GM18909 (cell line): Measurements from ENCODE around the gene SLC5A10.
A peak's percentile ranks its signal among the peaks of the same experiment; 100 is the strongest.
"Not testable (repeated sequence)": the region's sequence is repeated elsewhere in the genome, so short reads cannot be mapped to it uniquely, and the experiment has no call there.

Experiments used
- ATAC-seq: cut with Tn5 transposase; IDR thresholded peaks from one replicate; pipeline ENCODE4 v1.9.1; 2021; ENCODE audit warnings: mild to moderate bottlenecking; ENCODE audit not compliant: unreplicated experiment, poor library complexity

The SLC5A10 gene

GRCh38 chr17:18946536-18946935 lies 5.4 kb upstream of the SLC5A10 start:
- ATAC-seq = no peak

- no peak for ATAC-seq
Observed at GRCh38 chr17:18947866-18948265, 4.1 kb upstream of the SLC5A10 start.

GRCh38 chr17:18948476-18949006 lies 3.4 kb upstream of the SLC5A10 start:
- no peak for ATAC-seq

- no peak for ATAC-seq
Observed at GRCh38 chr17:18949566-18949965, 2.4 kb upstream of the SLC5A10 start.

GRCh38 chr17:18950346-18950745 lies 1.6 kb upstream of the SLC5A10 start:
- ATAC-seq = no peak

GRCh38 chr17:18950944-18951905 lies 740 bp upstream of the SLC5A10 start:
- ATAC-seq = no peak

- ATAC-seq = no peak
Observed at GRCh38 chr17:18953231-18953728, 1.3 kb downstream of the SLC5A10 start.

GRCh38 chr17:18954321-18954720 lies 2.4 kb downstream of the SLC5A10 start:
- ATAC-seq = no peak

GRCh38 chr17:18955009-18955408 lies 3.0 kb downstream of the SLC5A10 start:
- no peak for ATAC-seq

- ATAC-seq = not testable (repeated sequence)
Observed at GRCh38 chr17:18956021-18956420, 4.1 kb downstream of the SLC5A10 start.

GRCh38 chr17:18956581-18956980 lies 4.6 kb downstream of the SLC5A10 start:
- no peak for ATAC-seq

- no peak for ATAC-seq
Observed at GRCh38 chr17:18957831-18958230, 5.9 kb downstream of the SLC5A10 start.

- no peak for ATAC-seq
Observed at GRCh38 chr17:18958611-18959010, 6.6 kb downstream of the SLC5A10 start.

- ATAC-seq = no peak
Observed at GRCh38 chr17:18959071-18959844, 7.3 kb downstream of the SLC5A10 start.

GRCh38 chr17:18959845-18960240 lies 7.9 kb downstream of the SLC5A10 start:
- no peak for ATAC-seq

GRCh38 chr17:18960241-18960665 lies 8.3 kb downstream of the SLC5A10 start:
- ATAC-seq = no peak

- peak; percentile 65 for ATAC-seq
Observed at GRCh38 chr17:18960803-18961511, 9.0 kb downstream of the SLC5A10 start.

GRCh38 chr17:18961634-18962493 lies 9.9 kb downstream of the SLC5A10 start:
- no peak for ATAC-seq

- no peak for ATAC-seq
Observed at GRCh38 chr17:18962494-18962815, 10.5 kb downstream of the SLC5A10 start.
